Cerebellar nuclear complex (tissue), 1 donor: ENCODE results near the gene C5.
"Not testable (repeated sequence)": the region's sequence is repeated elsewhere in the genome, so short reads cannot be mapped to it uniquely, and the experiment has no call there.

Experiments
- DNase-seq, 2 experiments: peaks; one replicate each; lab custom pipeline; 2025; lab: John Stamatoyannopoulos, UW

C5 gene

DNA sequence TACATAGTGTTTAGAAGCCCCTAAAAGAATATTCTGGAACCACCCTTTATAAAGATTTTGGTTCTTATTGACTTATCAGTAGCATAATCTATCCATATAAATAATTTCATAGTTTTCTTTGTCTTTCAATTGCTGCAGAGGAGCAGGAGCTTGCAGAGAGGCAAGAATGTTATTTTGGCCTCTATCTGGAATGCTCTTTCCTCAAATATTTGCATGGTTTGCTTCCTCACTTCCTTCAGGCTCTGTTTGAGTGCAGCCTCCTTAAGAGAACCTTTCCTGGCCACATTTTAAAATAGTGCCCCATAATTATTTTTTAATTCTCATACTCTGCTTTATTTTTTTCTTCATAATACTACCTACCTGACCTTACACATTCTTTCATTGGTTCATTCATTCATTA lies 1.5 kb downstream of the C5 start:
- no peak for DNase-seq

DNA sequence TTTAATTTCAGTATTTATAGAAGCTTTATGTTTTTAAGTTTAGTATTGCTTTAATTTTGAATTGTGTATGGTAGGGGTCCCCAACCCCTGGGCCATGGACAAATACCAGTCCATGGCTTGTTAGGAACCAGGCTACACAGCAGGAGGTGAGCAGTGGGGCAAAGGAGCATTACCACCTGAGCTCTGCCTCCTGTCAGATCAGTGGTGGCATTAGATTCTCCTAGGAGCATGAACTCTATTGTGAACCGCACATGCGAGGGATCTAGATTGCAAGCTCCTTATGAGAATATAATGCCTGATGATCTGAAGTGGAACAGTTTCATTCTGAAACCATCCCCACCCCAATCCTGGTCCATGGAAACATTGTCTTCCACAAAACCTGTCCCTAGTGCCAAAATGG lies 1.9 kb downstream of the C5 start:
- no peak for DNase-seq

- DNase-seq: no peak
Measured at GRCh38 chr9:121038804-121039203, 11.3 kb downstream of the C5 start.

- no peak for DNase-seq
Measured at GRCh38 chr9:121038362-121038761, 11.7 kb downstream of the C5 start.

DNA sequence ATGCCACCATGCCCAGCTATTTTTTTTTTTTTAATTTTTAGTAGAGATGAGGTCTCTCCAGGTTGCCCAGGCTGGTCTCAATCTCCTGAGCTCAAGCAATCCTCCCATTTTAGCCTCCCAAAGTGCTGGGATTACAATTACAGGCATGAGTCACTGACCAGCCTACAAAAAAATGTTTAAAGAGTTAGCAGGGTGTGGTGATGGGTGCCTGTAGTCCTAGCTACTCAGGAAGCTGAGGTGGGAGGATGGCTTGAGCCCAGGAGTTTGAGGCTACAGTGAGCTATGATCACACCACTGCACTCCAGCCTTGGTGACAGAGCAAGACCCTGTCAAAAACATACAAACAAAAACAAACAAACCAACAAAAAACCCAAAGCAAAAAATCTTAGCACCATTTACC lies 14.4 kb downstream of the C5 start:
- DNase-seq: not testable (repeated sequence)

DNA sequence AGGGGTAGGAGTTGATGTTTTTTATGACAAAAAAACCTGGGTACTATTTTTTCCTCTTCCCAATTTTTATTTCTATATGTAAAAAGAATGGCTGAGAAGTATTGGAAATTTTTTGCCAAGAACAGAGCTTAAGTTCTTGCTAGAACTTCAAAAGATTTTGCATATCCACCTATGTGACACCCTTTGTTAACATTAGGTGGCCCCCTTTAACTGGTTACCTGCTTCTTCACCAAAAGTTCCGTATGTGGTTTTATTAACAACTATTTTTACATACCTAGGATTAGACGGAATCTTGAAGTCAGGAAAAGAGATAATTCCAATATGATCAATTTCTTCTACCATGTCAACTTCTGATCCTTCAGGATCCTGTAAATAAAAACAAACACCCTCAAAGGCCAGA lies 15.5 kb downstream of the C5 start:
- no peak for DNase-seq

DNA sequence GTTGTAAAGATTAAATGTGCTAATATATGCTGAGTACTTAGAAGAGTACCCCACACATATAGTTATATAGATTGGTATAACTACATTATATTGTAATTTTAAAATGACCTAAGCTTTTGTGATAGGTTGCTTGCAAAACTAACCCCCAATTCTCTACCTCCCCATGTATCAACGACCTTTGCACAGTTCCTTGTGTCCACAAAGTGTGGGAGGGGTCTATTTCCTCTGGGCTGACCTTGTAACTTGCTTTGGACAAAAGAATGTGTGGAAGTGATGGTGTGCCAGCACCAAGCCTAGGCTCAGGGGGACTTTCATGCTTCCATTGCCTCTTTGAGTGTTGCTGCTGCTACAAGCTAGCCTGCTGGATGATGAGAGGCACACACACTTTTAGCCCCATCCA lies 20.6 kb downstream of the C5 start:
- no peak for DNase-seq

DNA sequence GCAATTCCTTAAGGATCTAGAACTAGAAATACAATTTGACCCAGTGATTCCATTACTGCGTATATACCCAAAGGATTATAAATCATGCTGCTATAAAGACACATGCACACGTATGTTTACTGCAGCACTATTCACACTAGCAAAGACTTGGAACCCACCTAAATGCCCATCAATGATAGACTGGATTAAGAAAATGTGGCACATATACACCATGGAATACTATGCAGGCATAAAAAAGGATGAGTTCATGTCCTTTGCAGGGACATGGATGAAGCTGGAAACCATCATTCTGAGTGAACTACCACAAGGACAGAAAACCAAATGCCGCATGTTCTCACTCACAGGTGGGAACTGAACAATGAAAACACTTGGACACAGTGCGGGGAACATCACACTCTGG lies 21.8 kb downstream of the C5 start:
- DNase-seq: not testable (repeated sequence)

GRCh38 chr9:121026768-121027167 lies 23.3 kb downstream of the C5 start:
- DNase-seq: no peak

- DNase-seq: no peak
Measured at GRCh38 chr9:121026260-121026691, 23.8 kb downstream of the C5 start.

DNA sequence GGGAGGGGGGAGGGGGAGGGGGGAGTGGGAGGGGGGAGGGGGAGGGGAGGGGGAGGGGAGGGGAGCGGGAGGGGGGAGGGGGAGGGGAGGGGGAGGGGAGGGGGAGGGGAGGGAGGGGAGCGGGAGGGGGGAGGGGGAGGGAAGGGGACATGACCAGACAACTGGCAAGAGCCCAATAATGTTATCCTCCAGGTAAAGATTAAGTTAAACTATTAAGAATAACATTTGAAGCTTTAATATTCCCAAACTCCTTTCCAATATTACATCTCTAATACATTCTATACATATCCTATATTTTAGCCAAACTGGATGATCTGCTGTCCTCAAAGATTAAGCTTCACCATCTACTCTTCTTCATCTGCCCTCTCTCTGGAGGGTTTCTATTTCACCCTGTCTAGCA lies 25.8 kb downstream of the C5 start:
- no peak for DNase-seq

DNA sequence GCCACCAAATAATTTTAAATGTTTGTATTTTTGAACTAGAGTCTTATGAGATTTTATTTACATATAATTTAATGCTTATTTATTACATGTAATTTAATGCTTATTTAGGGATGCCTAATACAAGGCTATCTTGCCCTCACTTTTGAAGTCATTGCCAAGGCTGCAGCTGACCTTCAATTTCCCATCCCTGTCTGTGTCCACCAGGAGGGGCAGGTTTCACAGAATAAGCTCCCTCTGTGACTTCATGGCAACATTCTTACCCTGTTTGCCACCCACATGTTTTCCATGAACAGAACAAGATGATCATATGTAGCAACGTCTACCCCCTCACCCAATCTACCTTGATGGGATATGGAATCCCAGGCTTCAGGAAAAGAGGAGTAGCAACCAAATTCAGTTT lies 27.0 kb downstream of the C5 start:
- DNase-seq: no peak

- no peak for DNase-seq
Measured at GRCh38 chr9:121021301-121021700, 28.8 kb downstream of the C5 start.

- DNase-seq: no peak
Measured at GRCh38 chr9:121019273-121019672, 30.8 kb downstream of the C5 start.

- no peak for DNase-seq
Measured at GRCh38 chr9:121013911-121014310, 36.2 kb downstream of the C5 start.

DNA sequence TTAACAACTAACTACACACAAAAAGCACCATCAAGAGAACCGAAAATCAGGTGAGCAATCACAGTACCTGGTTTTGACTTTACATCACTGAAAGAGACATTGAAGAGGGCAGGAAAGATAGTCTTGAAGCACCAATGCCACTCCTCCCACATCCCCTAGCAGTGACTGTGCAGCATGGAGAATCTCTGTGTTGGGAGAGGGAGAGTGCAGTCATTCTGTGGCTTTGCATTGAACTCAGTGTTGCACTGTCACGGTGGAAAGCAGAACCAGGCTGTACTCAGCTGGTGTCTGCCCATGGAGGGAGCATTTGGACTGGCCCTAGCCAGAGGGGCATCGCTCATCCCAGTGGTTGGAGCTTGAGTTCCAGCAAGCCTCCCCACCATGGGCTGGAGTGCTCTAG lies 40.4 kb downstream of the C5 start:
- DNase-seq: no peak

- no peak for DNase-seq
Measured at GRCh38 chr9:120999317-120999716, 50.8 kb downstream of the C5 start.

GRCh38 chr9:120998111-120998510 lies 52.0 kb downstream of the C5 start:
- DNase-seq: no peak

DNA sequence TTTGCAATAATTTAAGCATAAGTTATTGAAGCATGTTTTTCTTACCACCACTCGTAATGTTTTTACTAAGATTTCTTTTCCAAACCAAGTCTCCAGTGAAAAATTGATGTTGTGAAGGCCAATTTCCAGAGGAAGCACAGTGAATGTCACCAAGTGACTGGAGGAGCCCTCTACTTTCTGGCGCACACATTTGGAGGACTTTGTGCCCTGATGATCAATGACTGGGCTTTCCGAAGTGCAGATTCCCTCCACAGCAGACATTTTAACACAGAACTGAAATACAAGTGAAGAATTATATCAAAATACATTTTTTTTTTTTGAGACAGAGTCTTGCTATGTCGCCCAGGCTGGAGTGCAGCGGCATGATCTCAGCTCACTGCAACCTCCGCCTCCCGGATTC lies 52.6 kb downstream of the C5 start:
- no peak for DNase-seq

- DNase-seq: no peak
Measured at GRCh38 chr9:120996409-120996808, 53.7 kb downstream of the C5 start.

DNA sequence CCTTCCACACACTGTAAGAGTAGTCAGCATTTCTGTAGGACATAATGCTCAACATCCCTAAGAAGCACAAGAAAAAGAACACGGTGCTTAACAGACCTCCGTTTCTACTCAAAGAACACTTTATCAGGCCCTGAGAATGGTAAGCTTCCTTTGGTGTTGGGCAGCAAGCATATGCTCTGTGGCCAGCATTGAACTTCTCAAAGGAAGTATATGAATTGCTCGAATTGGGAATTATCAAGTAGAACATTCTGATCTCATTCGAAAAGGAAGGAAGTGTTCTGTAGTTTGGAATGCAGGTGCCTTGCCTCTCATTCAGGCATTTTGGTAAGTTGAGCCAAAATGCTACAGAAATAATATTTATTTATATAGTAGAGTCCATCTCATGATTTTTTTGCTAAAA lies 61.0 kb downstream of the C5 start:
- DNase-seq: no peak

GRCh38 chr9:120985819-120986222 lies 64.3 kb downstream of the C5 start:
- no peak for DNase-seq

DNA sequence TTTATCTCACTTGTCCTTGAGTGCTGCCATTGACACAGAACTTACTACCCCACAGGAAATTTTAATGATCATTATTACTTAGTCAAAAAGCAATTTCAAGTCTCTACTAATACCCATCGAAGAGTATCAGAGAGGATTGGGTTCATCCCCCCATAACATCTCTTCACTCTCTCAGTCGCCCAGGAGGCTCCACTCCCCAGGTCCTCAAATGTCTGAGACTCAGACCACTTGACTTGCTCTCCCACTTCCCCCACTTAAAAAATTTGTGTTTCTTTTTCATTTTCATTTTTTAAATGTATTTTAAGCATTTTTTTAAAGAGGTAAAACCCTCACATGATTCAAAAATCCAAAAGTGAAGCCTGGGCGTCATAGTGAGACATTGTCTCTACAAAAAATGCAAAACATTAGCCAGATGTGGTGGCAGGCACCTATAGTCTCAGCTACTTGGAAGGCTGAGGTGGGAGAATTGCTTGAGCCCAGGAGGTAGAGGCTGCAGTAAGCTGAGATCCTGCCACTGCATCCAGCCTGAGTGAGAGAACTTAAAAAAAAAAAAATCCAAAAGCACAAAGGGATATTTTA lies 66.7 kb downstream of the C5 start:
- DNase-seq: no peak

- no peak for DNase-seq
Measured at GRCh38 chr9:120982836-120983235, 67.2 kb downstream of the C5 start.

DNA sequence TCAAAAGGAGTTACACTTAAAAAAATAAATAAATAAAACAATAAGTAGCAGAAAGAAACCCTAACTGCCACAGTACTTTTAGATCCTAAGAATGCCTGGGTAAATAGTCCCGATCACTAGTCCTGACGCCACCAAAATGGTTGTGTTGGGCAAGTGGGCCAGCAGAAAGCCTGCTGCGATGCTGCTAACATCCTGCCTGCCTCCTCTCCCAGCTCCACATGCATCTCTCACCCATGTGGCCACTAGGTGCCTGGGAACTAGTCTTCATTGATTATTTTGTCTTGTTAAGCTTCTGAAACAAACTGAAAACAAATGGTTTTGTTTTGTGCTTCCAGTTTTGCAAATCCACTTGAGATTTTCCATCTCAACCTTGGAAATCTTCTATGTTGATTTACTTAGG lies 69.1 kb downstream of the C5 start:
- no peak for DNase-seq
